Lower leg skin (tissue), 3 donors: ENCODE measurements around the gene OXSR1.

Source experiments
- CTCF ChIP-seq, 3 donors: fragments of 450-650 bp; IDR thresholded peaks; one replicate each; pipeline ENCODE4 v1.5.1; 2016; ENCODE audit warnings: antibody characterized with exemption in 3 of 3, mild to moderate bottlenecking in 3 of 3, moderate library complexity in 2 of 3
- POLR2A ChIP-seq, 2 donors: fragments of 450-650 bp; IDR thresholded peaks; one replicate each; pipeline ENCODE4 v1.6.1; 2016 to 2017; ENCODE audit warnings: antibody characterized with exemption in 2 of 2, mild to moderate bottlenecking in 1 of 2, moderate library complexity in 1 of 2

DNA sequence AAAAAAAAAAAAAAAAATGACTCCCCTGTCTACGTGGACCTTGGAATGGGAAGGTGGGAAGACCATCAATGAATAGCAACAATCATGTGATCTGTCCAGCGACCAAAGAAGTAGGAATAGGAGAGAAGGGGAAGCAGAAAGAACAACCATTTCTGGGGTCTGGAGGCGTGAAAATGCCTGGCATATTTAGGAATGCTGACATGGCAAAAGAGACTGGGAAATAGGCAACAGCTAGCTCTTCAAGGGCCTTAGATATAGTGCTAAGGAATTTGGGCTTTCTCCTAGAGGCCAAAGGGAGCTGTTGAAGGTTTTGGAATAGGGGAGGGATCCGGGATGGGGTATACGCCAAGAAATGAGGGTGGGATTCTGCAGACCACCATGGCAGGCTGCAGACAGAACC is 106.2 kb downstream of the OXSR1 start:
- TF ChIP-seq CTCF (IDR thresholded peaks at IDR 0.05) (no peak), POLR2A (IDR thresholded peaks at IDR 0.05) (no peak)
